Ovary (tissue), 9 donors: ENCODE results near the gene ASPHD2. TPM values are rescaled to one million over a fixed set of nuclear protein-coding genes. Genes with fewer than 3 reads are reported as not detected.

Experiments used
- DNase-seq, 5 donors: peaks; one replicate each; pipeline ENCODE4 v3.0.0-alpha.2; 2019 to 2020
- H3K27ac ChIP-seq, 2 donors: fragments of 200-600 bp; one replicate each; pipeline versions ENCODE4 v1.5.1 to v1.8.0; 2019 to 2022
- H3K27me3 ChIP-seq: fragments of 200-600 bp; one replicate; pipeline ENCODE4 v1.8.0; 2022
- H3K36me3 ChIP-seq: fragments of 200-600 bp; sonication (generic); one replicate; pipeline ENCODE4 v1.5.1; 2019
- H3K4me1 ChIP-seq: one replicate; pipeline ENCODE4 v1.8.1; 2013; ENCODE audit warnings: mild to moderate bottlenecking, moderate library complexity; ENCODE audit not compliant: insufficient read depth
- H3K4me3 ChIP-seq: fragments of 200-600 bp; sonication (generic); one replicate; pipeline ENCODE4 v1.5.1; 2017
- H3K9me3 ChIP-seq, 2 donors: fragments of 200-600 bp in 1 of 2; sonication (generic) in 1 of 2; one replicate each; pipeline versions ENCODE4 v1.5.1 to v1.8.1; 2013 to 2019; ENCODE audit warnings: mild to moderate bottlenecking in 1 of 2, moderate library complexity in 1 of 2
- CTCF ChIP-seq, 3 donors: fragments of 450-650 bp in 2 of 3; fragments of 200-600 bp in 1 of 3; IDR thresholded peaks; one replicate each; pipeline versions ENCODE4 v1.5.1 to v1.8.0; 2016 to 2022; ENCODE audit warnings: antibody characterized with exemption in 3 of 3, mild to moderate bottlenecking in 1 of 3
- EP300 ChIP-seq: sonication (generic); formaldehyde crosslinking; IDR thresholded peaks from one replicate; pipeline ENCODE4 v1.6.1; 2017; ENCODE audit warnings: antibody characterized with exemption
- POLR2A ChIP-seq: fragments of 450-650 bp; IDR thresholded peaks from one replicate; pipeline ENCODE4 v1.6.1; 2017; ENCODE audit warnings: antibody characterized with exemption, mild to moderate bottlenecking, moderate library complexity
- intact Hi-C, 4 donors: fragments of 100-400 bp; cut with DNase I; formaldehyde crosslinking; loops; one replicate each; pipeline versions ENCODE4 v1.11.0 to v1.15.1; 2022 to 2023
- polyA plus RNA-seq, 2 donors: library from polyadenylated mRNA; stranded (reverse); fragments of 200-250 nt in 1 of 2; fragments of 350-450 nt in 1 of 2; fragmentation: Illumina TruSeq in 1 of 2; extraction: RNeasy Lipid Tissue Mini Kit (QIAGEN cat#74804) in 1 of 2; gene quantifications; one replicate each; pipeline ENCODE4 v1.2.3, GENCODE V29; 2013 to 2014
- small RNA-seq: library from RNA; depleted of rRNA; stranded (forward); fragments of <200 nt; gene quantifications from one replicate; pipeline ENCODE3, GENCODE V24; 2016
- total RNA-seq, 7 donors: library from RNA; depleted of rRNA in 2 of 7; stranded (reverse); fragments of >200 nt in 2 of 7; fragmentation: NEBNext Ultra II Directional in 3 of 7; extraction: Animal tissue kit (Norgen Biotek cat#: 25700) in 3 of 7; gene quantifications; one replicate each; pipeline versions ENCODE4 v1.1.0 to v1.2.4, GENCODE V29; 2016 to 2023
- donor health status: DM: no; HTN: no; CAD: no; lungs with moderate emphysema.
- donor health status: DM: no; HTN: no; CAD: no.
- donor health status: Bipolar disorder and iron deficiency.
- donor health status: DM: yes; HTN: yes; CAD: no.
- donor health status: DM: no; HTN: no; CAD: no.
- donor health status: DM: yes; HTN: yes; CAD: no.

ASPHD2 gene
- total and polyA plus RNA-seq, 9 donors, result 0.28 to 1.4 (median 0.52) TPM

GRCh38 chr22:26494506-26494905 lies 65.4 kb downstream of the ASPHD2 start:
- Histone ChIP-seq H3K4me1 (no peaks in the 10 kb centered on the region), H3K9me3 (no peaks in the 10 kb centered on the region), H3K27ac (no peak overlapping the region), H3K27me3 (no peaks in the 10 kb centered on the region), H3K4me3 (no peak overlapping the region), H3K36me3 (no peaks in the 10 kb centered on the region)
- no peak for DNase-seq
- TF ChIP-seq CTCF (IDR thresholded peaks at IDR 0.05) (no peak), EP300 (no peak), POLR2A (no peak)
- intact Hi-C loops, result no loop called here

Small RNAs within 50 kb of the gene (small RNA-seq; reads per million reads assigned to genes)
- not detected for gene RNA5SP495

Other genes starting within 250 kb of the ASPHD2 start
- gene HPS4, start 54.5 kb downstream of the ASPHD2 start, total RNA-seq, result 10 to 100 TPM; 24.1 to 37.8 (median 34.0) TPM
- gene HPS4, start 54.5 kb downstream of the ASPHD2 start, polyA plus RNA-seq, result 10 to 100 TPM; 18.9 to 27.5 TPM
- gene SRRD, start 54.6 kb downstream of the ASPHD2 start, total RNA-seq, result 10 to 100 TPM in 5 of 7 donors, 1 to 10 TPM in 2; 7.3 to 25.2 (median 18.4) TPM
- 10 to 100 TPM in 1 of 2 donors, 1 to 10 TPM in 1; 8.2 to 23.4 TPM for gene SRRD, start 54.6 kb downstream of the ASPHD2 start, polyA plus RNA-seq
- gene TFIP11, start 83.2 kb downstream of the ASPHD2 start, total RNA-seq, result 10 to 100 TPM; 10.8 to 31.0 (median 26.3) TPM
- 10 to 100 TPM; 14.0 to 28.9 TPM for gene TFIP11, start 83.2 kb downstream of the ASPHD2 start, polyA plus RNA-seq
- 10 to 100 TPM; 10.5 to 28.5 (median 15.5) TPM for gene TPST2, start 160.9 kb downstream of the ASPHD2 start, total RNA-seq
- 10 to 100 TPM; 14.7 to 15.0 TPM for gene TPST2, start 160.9 kb downstream of the ASPHD2 start, polyA plus RNA-seq
- 1 to 10 TPM in 1 of 7 donors, under 1 TPM in 4, not detected in 2; 0.26 to 1.4 (median 0.34) TPM for gene CRYBB1, start 188.8 kb downstream of the ASPHD2 start, total RNA-seq
- under 1 TPM; 0.48 to 0.80 TPM for gene CRYBB1, start 188.8 kb downstream of the ASPHD2 start, polyA plus RNA-seq
- gene CRYBA4, start 192.7 kb downstream of the ASPHD2 start, total RNA-seq, result under 1 TPM in 1 of 7 donors, not detected in 6; 0.59 TPM
- not detected for gene CRYBA4, start 192.7 kb downstream of the ASPHD2 start, polyA plus RNA-seq
- under 1 TPM; 0.34 to 0.85 (median 0.56) TPM for gene MIAT, start 228.3 kb downstream of the ASPHD2 start, total RNA-seq
- under 1 TPM; 0.15 to 0.97 TPM for gene MIAT, start 228.3 kb downstream of the ASPHD2 start, polyA plus RNA-seq